RWPE2 (cell line): ENCODE measurements around the gene KCTD2.

Source experiments
- ATAC-seq: fragments of 200-7000 bp; cut with Tn5 transposase; 3 replicates; pipeline ENCODE4 v1.9.1; 2021; ENCODE audit warnings: low read depth
- DNase-seq: peaks from one replicate; pipeline ENCODE4 v3.0.0-alpha.2; 2020; ENCODE audit warnings: low spot score
- H3K27ac ChIP-seq: fragments of 450-650 bp; 2 replicates; pipeline ENCODE4 v1.5.1; 2017; ENCODE audit warnings: mild to moderate bottlenecking; ENCODE audit not compliant: poor library complexity, severe bottlenecking
- H3K27me3 ChIP-seq: fragments of 250-450 bp; sonication (Bioruptor Pico); 2 replicates; pipeline ENCODE4 v1.5.1; 2021; ENCODE audit warnings: mild to moderate bottlenecking, moderate library complexity; ENCODE audit not compliant: insufficient read depth, poor library complexity, severe bottlenecking
- H3K36me3 ChIP-seq: fragments of 250-450 bp; sonication (Bioruptor Pico); 2 replicates; pipeline ENCODE4 v1.5.1; 2020; ENCODE audit warnings: low read depth, mild to moderate bottlenecking, moderate library complexity
- H3K4me1 ChIP-seq: fragments of 250-450 bp; sonication (Bioruptor Pico); 2 replicates; pipeline ENCODE4 v1.5.1; 2021; ENCODE audit warnings: mild to moderate bottlenecking, moderate library complexity; ENCODE audit not compliant: insufficient read depth, poor library complexity, severe bottlenecking
- H3K4me3 ChIP-seq: fragments of 250-450 bp; sonication (Bioruptor Pico); 2 replicates; pipeline ENCODE4 v1.5.1; 2021; ENCODE audit warnings: mild to moderate bottlenecking, moderate library complexity; ENCODE audit not compliant: severe bottlenecking
- H3K9me3 ChIP-seq: fragments of 250-450 bp; sonication (Bioruptor Pico); 2 replicates; pipeline ENCODE4 v1.5.1; 2021; ENCODE audit warnings: mild to moderate bottlenecking, moderate library complexity; ENCODE audit not compliant: severe bottlenecking
- CTCF ChIP-seq: fragments of 450-650 bp; IDR thresholded peaks from one replicate; pipeline ENCODE4 v1.5.1; 2017; ENCODE audit warnings: mild to moderate bottlenecking, moderate library complexity; ENCODE audit not compliant: poor library complexity, severe bottlenecking

Gene KCTD2

GRCh38 chr17:75061618-75062017 is 14.6 kb downstream of the KCTD2 start:
- H3K27me3 ChIP-seq: no peaks in the 10 kb centered on the region
- H3K36me3 ChIP-seq: peaks cover 57% of the 10 kb centered on the region
- ATAC-seq (no peak), DNase-seq (no peak)
- H3K4me1 ChIP-seq: no peaks in the 10 kb centered on the region
- no peak overlapping the region for H3K27ac ChIP-seq
- TF ChIP-seq CTCF: no peak
- no peaks in the 10 kb centered on the region for H3K9me3 ChIP-seq
- H3K4me3 ChIP-seq: no peak overlapping the region

- Histone ChIP-seq H3K4me1 (no peaks in the 10 kb centered on the region), H3K27me3 (no peaks in the 10 kb centered on the region)
Observed at GRCh38 chr17:75063201-75063600, 16.2 kb downstream of the KCTD2 start.

GRCh38 chr17:75063626-75064025 is 16.6 kb downstream of the KCTD2 start:
- DNase-seq: no peak
- no peaks in the 10 kb centered on the region for H3K9me3 ChIP-seq
- TF ChIP-seq CTCF: no peak
- H3K27ac ChIP-seq: no peak overlapping the region
- peak; percentile 33; the same call in 1 of the 3 replicates for ATAC-seq
- no peaks in the 10 kb centered on the region for H3K27me3 ChIP-seq
- H3K4me3 ChIP-seq: no peak overlapping the region
- H3K36me3 ChIP-seq: peaks cover 45% of the 10 kb centered on the region
- H3K4me1 ChIP-seq: no peaks in the 10 kb centered on the region

More at GRCh38 chr17:75063201-75063600, 16.2 kb downstream of the KCTD2 start:
- peaks cover 45% of the 10 kb centered on the region for H3K36me3 ChIP-seq
- TF ChIP-seq CTCF: no peak
- H3K4me3 ChIP-seq: no peak overlapping the region
- no peaks in the 10 kb centered on the region for H3K9me3 ChIP-seq
- H3K27ac ChIP-seq: no peak overlapping the region
- ATAC-seq: no peak
- no peak for DNase-seq

- ATAC-seq (no peak), DNase-seq (no peak)
- H3K27ac ChIP-seq: no peak overlapping the region
- H3K4me3 ChIP-seq: no peak overlapping the region
- no peaks in the 10 kb centered on the region for H3K9me3 ChIP-seq
- TF ChIP-seq CTCF: no peak
- no peaks in the 10 kb centered on the region for H3K27me3 ChIP-seq
- no peaks in the 10 kb centered on the region for H3K4me1 ChIP-seq
- H3K36me3 ChIP-seq: peaks cover 45% of the 10 kb centered on the region
Observed at GRCh38 chr17:75064040-75064439, 17.0 kb downstream of the KCTD2 start.

GRCh38 chr17:75064460-75064859 is 17.4 kb downstream of the KCTD2 start:
- TF ChIP-seq CTCF: no peak
- Histone ChIP-seq H3K9me3 (no peaks in the 10 kb centered on the region), H3K27ac (no peak overlapping the region), H3K27me3 (no peaks in the 10 kb centered on the region), H3K4me1 (no peaks in the 10 kb centered on the region), H3K4me3 (no peak overlapping the region), H3K36me3 (peaks cover 44% of the 10 kb centered on the region)
- ATAC-seq (no peak), DNase-seq (no peak)
